H1 (cell line): ENCODE data around the gene CEP83.

ENCODE experiments used
- CBX5 ChIP-seq: fragments of 300-800, 300-1000 bp; sonication (generic); IDR thresholded peaks from 2 replicates; pipeline ENCODE4 v1.7.1; 2016; ENCODE audit warnings: antibody characterized with exemption, low read length, low read depth
- CTCF ChIP-seq, 3 experiments: IDR thresholded peaks; 1 replicate in 2 of 3; 2 replicates in 1 of 3; pipeline versions ENCODE4 v1.5.1 to v1.6.1; 2011; ENCODE audit warnings: low read length in 3 of 3, mild to moderate bottlenecking in 3 of 3, inconsistent platforms in 2 of 3, low read depth in 1 of 3, moderate library complexity in 1 of 3; ENCODE audit not compliant: insufficient read depth in 1 of 3; ENCODE audit errors: control extremely low read depth in 1 of 3
- GABPA ChIP-seq: IDR thresholded peaks from 2 replicates; pipeline ENCODE4 v1.6.1; 2011; ENCODE audit warnings: mild to moderate bottlenecking, low read length, moderate library complexity, borderline replicate concordance; ENCODE audit not compliant: insufficient read depth
- HDAC2 ChIP-seq, 2 experiments: fragments of 300-600 bp in 1 of 2; sonication (generic) in 1 of 2; IDR thresholded peaks; 2 replicates each; pipeline ENCODE4 v1.6.1; 2011 to 2012; ENCODE audit warnings: low read depth in 2 of 2, low read length in 2 of 2, mild to moderate bottlenecking in 2 of 2, moderate library complexity in 2 of 2, borderline replicate concordance in 1 of 2, inconsistent platforms in 1 of 2
- POLR2A ChIP-seq, 2 experiments: IDR thresholded peaks; 1 replicate in 1 of 2; 2 replicates in 1 of 2; pipeline ENCODE4 v1.6.1; 2011; ENCODE audit warnings: low read depth in 2 of 2, low read length in 2 of 2, mild to moderate bottlenecking in 2 of 2; ENCODE audit errors: control extremely low read depth in 1 of 2
- POLR2AphosphoS5 ChIP-seq: IDR thresholded peaks from 2 replicates; pipeline ENCODE4 v1.6.1; 2011; ENCODE audit warnings: low read depth, low read length
- RXRA ChIP-seq: IDR thresholded peaks from 2 replicates; pipeline ENCODE4 v1.6.1; 2011; ENCODE audit warnings: low read depth, mild to moderate bottlenecking, low read length, moderate library complexity; ENCODE audit not compliant: insufficient read depth
- SP2 ChIP-seq: IDR thresholded peaks from 2 replicates; pipeline ENCODE4 v1.6.1; 2012; ENCODE audit warnings: mild to moderate bottlenecking, low read length, inconsistent platforms
- TAF1 ChIP-seq: IDR thresholded peaks from 2 replicates; pipeline ENCODE4 v1.6.1; 2011; ENCODE audit warnings: mild to moderate bottlenecking, low read depth, low read length

GRCh38 chr12:94304012-94304411 lies 155.7 kb downstream of the CEP83 start:
- TF ChIP-seq POLR2AphosphoS5 (no peak), CTCF (IDR thresholded peaks at IDR 0.05; ENCODE audit: control extremely low read depth in 1 of 3, insufficient read depth in 1 of 3, low read depth in 1 of 3, low read length in 3 of 3) (no peak), SP2 (no peak), RXRA (no peak), POLR2A (IDR thresholded peaks at IDR 0.05; ENCODE audit: control extremely low read depth in 1 of 2, low read depth in 2 of 2, low read length in 2 of 2) (no peak), HDAC2 (IDR thresholded peaks at IDR 0.05; ENCODE audit: borderline replicate concordance in 1 of 2, low read depth in 2 of 2, low read length in 2 of 2) (no peak), TAF1 (no peak), CBX5 (no peak), GABPA (no peak)
